HUES64 (cell line): ENCODE data around the gene ZDHHC13.

Experiments used
- H3K27ac ChIP-seq: 2 replicates; pipeline ENCODE4 v1.7.0; 2013; ENCODE audit warnings: low read depth, low read length, inconsistent platforms
- H3K27me3 ChIP-seq: 2 replicates; pipeline ENCODE4 v1.6.1; 2013; ENCODE audit warnings: mild to moderate bottlenecking, low read length; ENCODE audit not compliant: insufficient read depth
- H3K36me3 ChIP-seq: 2 replicates; pipeline ENCODE4 v1.6.1; 2013; ENCODE audit warnings: mild to moderate bottlenecking, low read length; ENCODE audit not compliant: insufficient read depth
- H3K4me1 ChIP-seq: 2 replicates; pipeline ENCODE4 v1.6.1; 2013; ENCODE audit warnings: mild to moderate bottlenecking, low read length, moderate library complexity; ENCODE audit not compliant: insufficient read depth
- H3K4me3 ChIP-seq: 2 replicates; pipeline ENCODE4 v1.5.1; 2013; ENCODE audit warnings: mild to moderate bottlenecking, low read length, moderate library complexity
- H3K9ac ChIP-seq: 2 replicates; pipeline ENCODE4 v1.6.1; 2013; ENCODE audit warnings: mild to moderate bottlenecking, low read depth, low read length
- H3K9me3 ChIP-seq: 2 replicates; pipeline ENCODE4 v1.6.1; 2013; ENCODE audit warnings: low read depth, low read length; ENCODE audit not compliant: insufficient read depth
- WGBS: fragments of 150-250, 120-280 bp; methylation state at CpG from one replicate; pipeline ENCODE4 v1.1.7; 2013; ENCODE audit warnings: missing lambda C conversion rate; 5-methylcytosine and 5-hydroxymethylcytosine counted together

ZDHHC13 gene

DNA sequence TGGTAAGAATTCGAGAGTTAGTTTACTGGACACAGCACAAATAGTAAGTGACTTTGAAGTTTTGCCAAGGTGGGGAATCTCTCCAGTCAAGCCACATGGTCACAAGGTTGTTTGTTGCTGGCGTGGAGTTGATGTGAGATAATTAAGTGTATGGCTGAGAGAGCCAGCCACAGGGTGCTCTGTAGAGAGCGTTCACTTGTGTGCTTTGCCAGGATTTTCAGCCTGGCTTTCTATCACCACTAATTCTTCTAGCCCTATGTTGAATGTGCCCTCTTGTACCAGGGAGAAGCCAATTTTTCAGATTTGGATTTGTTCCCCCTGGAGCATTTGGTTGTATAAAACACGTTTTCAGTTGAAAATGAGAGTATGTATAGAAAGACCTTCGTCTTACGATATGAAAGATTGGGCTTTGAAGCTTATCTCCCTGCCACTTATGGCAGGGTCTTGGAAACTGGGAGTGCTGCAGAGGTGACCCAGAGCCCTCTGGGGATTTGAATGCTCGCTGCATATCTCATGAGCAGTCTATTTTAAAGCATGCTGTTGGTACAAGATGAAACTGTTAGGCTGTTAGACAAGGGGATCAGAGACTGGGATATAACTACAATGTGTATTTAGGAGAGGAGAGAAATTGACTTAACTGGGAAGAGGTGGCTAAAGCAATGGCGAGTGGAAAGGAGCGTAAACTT is 56.2 kb downstream of the ZDHHC13 start:
- Histone ChIP-seq H3K9me3 (no peaks in the 10 kb centered on the region), H3K36me3 (peaks cover 76% of the 10 kb centered on the region), H3K4me3 (no peak overlapping the region), H3K27me3 (no peaks in the 10 kb centered on the region), H3K4me1 (no peaks in the 10 kb centered on the region), H3K27ac (no peak overlapping the region), H3K9ac (no peak overlapping the region)
- 97% methylated on average over 9 of the region's 9 CpGs for WGBS

DNA sequence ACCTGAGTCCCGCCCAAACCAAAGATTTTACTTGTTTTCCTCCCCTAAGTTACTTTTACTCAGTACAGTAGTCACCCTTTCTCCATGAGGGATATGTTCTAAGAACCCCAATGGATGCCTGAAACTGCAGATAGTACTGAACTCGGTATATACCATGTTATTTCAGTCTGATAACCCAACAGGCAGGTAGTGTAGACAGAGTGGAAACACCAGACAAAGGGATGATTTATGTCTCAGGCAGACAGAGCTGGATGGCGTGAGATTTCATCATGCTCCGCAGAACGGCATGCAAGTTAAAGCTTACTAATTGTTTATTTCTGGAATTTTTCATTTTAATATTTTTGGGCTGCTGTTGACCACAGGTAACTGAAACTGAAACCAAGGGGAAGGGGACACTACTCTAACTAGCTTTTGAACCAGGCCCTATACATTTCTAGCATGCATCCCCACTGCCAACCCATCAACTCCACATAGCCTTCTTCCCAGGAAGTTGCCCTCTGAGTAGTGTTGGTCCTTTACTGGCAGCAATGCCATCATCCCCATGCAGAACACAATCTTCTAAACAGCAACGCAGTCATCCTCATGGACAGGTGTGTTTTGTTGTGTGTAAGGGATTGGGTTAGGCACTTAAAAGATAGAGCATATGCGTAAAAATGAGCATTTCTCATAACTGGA is 57.1 kb downstream of the ZDHHC13 start:
- WGBS = 94% methylated on average over 7 of the region's 7 CpGs
- H3K4me3 ChIP-seq = no peak overlapping the region
- H3K9ac ChIP-seq = no peak overlapping the region
- no peaks in the 10 kb centered on the region for H3K27me3 ChIP-seq
- H3K4me1 ChIP-seq = no peaks in the 10 kb centered on the region
- peaks cover 67% of the 10 kb centered on the region for H3K36me3 ChIP-seq
- H3K9me3 ChIP-seq = no peaks in the 10 kb centered on the region
- no peak overlapping the region for H3K27ac ChIP-seq

GRCh38 chr11:19176629-19177186 is 59.7 kb downstream of the ZDHHC13 start:
- peaks cover 46% of the 10 kb centered on the region for H3K36me3 ChIP-seq
- H3K9me3 ChIP-seq = no peaks in the 10 kb centered on the region
- no peak overlapping the region for H3K4me3 ChIP-seq
- H3K4me1 ChIP-seq = no peaks in the 10 kb centered on the region
- H3K9ac ChIP-seq = no peak overlapping the region
- H3K27ac ChIP-seq = no peak overlapping the region
- H3K27me3 ChIP-seq = no peaks in the 10 kb centered on the region
- WGBS = 100% methylated on average over 2 of the region's 2 CpGs

- peaks cover 7% of the 10 kb centered on the region for H3K36me3 ChIP-seq
- 97% methylated on average over 5 of the region's 5 CpGs for WGBS
Measured at GRCh38 chr11:19181531-19182261, 64.7 kb downstream of the ZDHHC13 start.

GRCh38 chr11:19183646-19184045 is 66.7 kb downstream of the ZDHHC13 start:
- Histone ChIP-seq H3K27ac (no peak overlapping the region), H3K4me1 (no peaks in the 10 kb centered on the region), H3K9ac (no peak overlapping the region), H3K36me3 (no peaks in the 10 kb centered on the region), H3K9me3 (no peaks in the 10 kb centered on the region), H3K4me3 (no peak overlapping the region), H3K27me3 (no peaks in the 10 kb centered on the region)
- 98% methylated on average over 7 of the region's 7 CpGs for WGBS

More at GRCh38 chr11:19181531-19182261, 64.7 kb downstream of the ZDHHC13 start:
- H3K27ac ChIP-seq = no peak overlapping the region
- H3K4me3 ChIP-seq = no peak overlapping the region
- H3K9me3 ChIP-seq = no peaks in the 10 kb centered on the region
- H3K9ac ChIP-seq = no peak overlapping the region
- no peaks in the 10 kb centered on the region for H3K27me3 ChIP-seq
- H3K4me1 ChIP-seq = no peaks in the 10 kb centered on the region

DNA sequence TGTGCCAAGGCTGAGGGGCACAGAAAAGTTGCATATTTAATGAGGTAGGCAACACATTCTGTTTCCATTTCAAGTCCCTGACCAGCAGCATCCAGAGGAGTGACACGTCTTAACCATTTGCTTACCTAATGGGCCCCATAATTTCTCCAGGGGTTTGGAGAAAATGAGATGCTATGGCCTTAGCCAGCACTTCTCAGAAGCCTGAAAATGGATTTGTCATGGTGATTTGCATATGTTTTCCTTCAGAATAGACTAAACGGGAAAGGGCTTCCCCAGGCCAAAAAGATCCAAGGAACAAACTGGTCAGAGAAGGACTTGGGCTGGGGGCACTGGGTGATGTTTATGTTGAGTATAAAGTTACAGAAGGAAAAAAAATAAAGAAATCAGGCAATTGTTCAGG is 68.1 kb downstream of the ZDHHC13 start:
- Histone ChIP-seq H3K9ac (no peak overlapping the region), H3K4me1 (no peaks in the 10 kb centered on the region), H3K27me3 (no peaks in the 10 kb centered on the region), H3K27ac (no peak overlapping the region), H3K36me3 (no peaks in the 10 kb centered on the region), H3K4me3 (no peak overlapping the region), H3K9me3 (no peaks in the 10 kb centered on the region)
- WGBS = 82% methylated on average over 2 of the region's 2 CpGs

GRCh38 chr11:19185516-19186052 is 68.6 kb downstream of the ZDHHC13 start:
- Histone ChIP-seq H3K9me3 (no peaks in the 10 kb centered on the region), H3K4me1 (no peaks in the 10 kb centered on the region), H3K9ac (no peak overlapping the region), H3K4me3 (no peak overlapping the region), H3K36me3 (no peaks in the 10 kb centered on the region), H3K27me3 (no peaks in the 10 kb centered on the region), H3K27ac (no peak overlapping the region)
- WGBS = 76% methylated on average over 6 of the region's 6 CpGs

- Histone ChIP-seq H3K9ac (no peak overlapping the region), H3K27ac (0 out of 2 replicates have a peak overlapping the region, but pooled peaks have one; percentile 2), H3K4me3 (no peak overlapping the region), H3K4me1 (no peaks in the 10 kb centered on the region), H3K9me3 (no peaks in the 10 kb centered on the region), H3K36me3 (no peaks in the 10 kb centered on the region), H3K27me3 (no peaks in the 10 kb centered on the region)
- 67% methylated on average over 5 of the region's 5 CpGs for WGBS
Measured at GRCh38 chr11:19187114-19187832, 70.3 kb downstream of the ZDHHC13 start.

DNA sequence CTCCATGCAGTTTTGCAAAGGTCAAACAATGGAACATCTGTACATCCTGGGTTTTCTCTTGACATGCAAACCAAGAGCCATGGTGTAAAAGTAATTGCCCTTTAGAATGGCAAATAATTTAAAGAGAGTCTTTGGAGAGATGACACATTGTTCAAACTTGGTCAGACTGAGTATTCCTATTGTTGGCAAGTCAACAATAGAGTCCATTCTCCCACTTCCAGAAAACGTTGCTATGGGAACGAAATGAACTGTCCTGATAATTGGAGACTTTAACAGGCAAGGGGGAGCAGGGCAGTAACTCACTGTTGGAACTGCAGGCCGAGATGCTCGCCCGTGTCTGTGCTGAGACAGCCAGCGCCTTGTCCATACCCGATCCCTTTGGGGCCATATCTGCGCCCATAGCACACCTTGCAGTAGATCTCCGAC is 70.9 kb downstream of the ZDHHC13 start:
- Histone ChIP-seq H3K27me3 (no peaks in the 10 kb centered on the region), H3K36me3 (no peaks in the 10 kb centered on the region), H3K9me3 (no peaks in the 10 kb centered on the region), H3K9ac (no peak overlapping the region), H3K4me3 (no peak overlapping the region), H3K4me1 (no peaks in the 10 kb centered on the region), H3K27ac (no peak overlapping the region)
- 93% methylated on average over 9 of the region's 9 CpGs for WGBS

DNA sequence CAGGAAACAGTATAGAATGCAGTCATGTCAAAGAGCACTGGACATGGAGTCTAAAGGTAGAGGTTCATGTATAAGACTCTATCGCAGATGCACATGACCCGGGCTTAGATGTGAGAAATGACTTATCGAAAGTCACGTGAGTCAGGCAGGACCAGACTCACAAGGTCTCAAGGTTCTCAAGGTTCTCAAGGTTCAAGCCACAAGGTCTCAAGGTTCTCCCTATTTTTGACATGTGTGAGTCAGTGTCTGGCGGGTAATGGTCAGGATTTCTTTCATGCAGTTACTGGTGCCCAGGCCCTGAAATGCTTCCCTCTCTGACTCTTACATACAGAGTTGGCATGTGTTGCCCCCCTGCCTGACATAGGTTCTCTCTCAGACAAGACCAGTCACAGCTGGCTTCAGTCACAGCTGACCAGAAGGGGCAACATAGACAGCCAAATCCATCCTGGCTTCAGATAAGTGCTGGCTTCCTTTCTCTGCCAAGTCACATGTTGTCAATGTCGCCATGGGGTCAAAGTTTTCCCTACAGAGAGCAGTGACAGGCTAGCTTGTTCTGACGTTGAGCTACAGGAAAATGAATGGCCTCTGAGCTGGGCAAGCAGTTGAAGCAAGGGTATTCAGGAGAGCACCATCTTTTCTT is 74.7 kb downstream of the ZDHHC13 start:
- 89% methylated on average over 7 of the region's 7 CpGs for WGBS
- no peak overlapping the region for H3K4me3 ChIP-seq

More for the DNA sequence above, 74.7 kb downstream of the ZDHHC13 start:
- Histone ChIP-seq H3K9me3 (no peaks in the 10 kb centered on the region), H3K36me3 (no peaks in the 10 kb centered on the region), H3K9ac (no peak overlapping the region), H3K27me3 (no peaks in the 10 kb centered on the region), H3K27ac (no peak overlapping the region), H3K4me1 (no peaks in the 10 kb centered on the region)
